Stimulated activated naive B cell treated with anti-CD40 and anti-IgM and Interleukin-4, amounts not matched to agents 10 μg/mL and 1 μg/mL and 100 μg/mL, for 72 hours (primary cell): ENCODE data around the gene PGGHG.
"Not testable (repeated sequence)": the region's sequence is repeated elsewhere in the genome, so short reads cannot be mapped to it uniquely, and the experiment has no call there.

Source experiments
- ATAC-seq, 2 donors: fragments of 150-1000 bp; cut with Tn5 transposase; replicated peaks; 2 replicates each; pipeline ENCODE4 v1.10.0; 2021; ENCODE audit warnings: moderate library complexity in 1 of 2
- DNase-seq: peaks from one replicate; pipeline ENCODE4 v3.0.0; 2021
- H3K27ac Mint-ChIP-seq: one replicate; pipeline ENCODE4 v1.8.0; 2022; ENCODE audit warnings: mild to moderate bottlenecking, mixed read lengths
- H3K27me3 Mint-ChIP-seq, 2 donors: one replicate each; pipeline ENCODE4 v1.8.0; 2022; ENCODE audit warnings: mixed read lengths in 2 of 2
- H3K36me3 Mint-ChIP-seq, 2 donors: one replicate each; pipeline ENCODE4 v1.8.0; 2022; ENCODE audit warnings: mixed read lengths in 2 of 2, mild to moderate bottlenecking in 1 of 2
- H3K4me1 Mint-ChIP-seq, 2 donors: one replicate each; pipeline ENCODE4 v1.8.0; 2022; ENCODE audit warnings: mixed read lengths in 2 of 2, mild to moderate bottlenecking in 1 of 2
- H3K4me3 Mint-ChIP-seq, 2 donors: one replicate each; pipeline ENCODE4 v1.8.0; 2022; ENCODE audit warnings: mild to moderate bottlenecking in 2 of 2, mixed read lengths in 2 of 2, moderate library complexity in 1 of 2
- H3K9me3 Mint-ChIP-seq, 2 donors: one replicate each; pipeline ENCODE4 v1.8.0; 2022; ENCODE audit warnings: mixed read lengths in 2 of 2, mild to moderate bottlenecking in 1 of 2

PGGHG gene

GRCh38 chr11:304915-305843 is 16.3 kb downstream of the PGGHG start:
- peaks cover 0 to 2% of the 10 kb centered on the region in 2 donors for H3K36me3 Mint-ChIP-seq
- peaks cover 0 to 3% of the 10 kb centered on the region in 2 donors for H3K9me3 Mint-ChIP-seq
- peak in 1 of 2 donors; percentile 28 for ATAC-seq
- H3K4me3 Mint-ChIP-seq, result no peak overlapping the region
- peak overlapping the region; percentile 25 for H3K27ac Mint-ChIP-seq
- H3K27me3 Mint-ChIP-seq, result peaks cover 4% of the 10 kb centered on the region in 2 donors
- DNase-seq, result no peak
- peaks cover 46 to 50% of the 10 kb centered on the region in 2 donors for H3K4me1 Mint-ChIP-seq

DNA sequence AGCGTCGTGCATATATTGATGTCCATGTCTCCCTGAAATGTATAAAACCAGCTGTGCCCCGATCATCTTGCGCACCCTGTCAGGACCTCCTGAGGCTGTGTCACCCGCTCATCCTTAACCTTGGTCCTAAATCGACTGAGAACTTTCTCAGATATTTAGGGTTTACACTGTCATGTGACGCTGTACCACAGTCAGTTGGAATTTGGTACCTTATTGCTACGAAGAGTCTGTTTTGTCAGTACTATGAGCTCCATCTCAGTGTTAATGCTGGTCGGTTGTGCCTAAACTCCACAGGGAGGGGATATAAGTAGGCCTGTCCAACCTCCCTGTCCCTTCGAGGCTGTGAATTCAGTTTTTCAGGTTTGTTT is 16.9 kb downstream of the PGGHG start:
- Mint-ChIP-seq H3K27me3 (no peaks in the 10 kb centered on the region), H3K27ac (no peak overlapping the region), H3K4me3 (no peak overlapping the region), H3K9me3 (peaks cover 0 to 3% of the 10 kb centered on the region in 2 donors), H3K4me1 (peaks cover 44 to 46% of the 10 kb centered on the region in 2 donors), H3K36me3 (peaks cover 0 to 2% of the 10 kb centered on the region in 2 donors)
- ATAC-seq, result no peak
- DNase-seq, result no peak

- H3K4me3 Mint-ChIP-seq, result peak overlapping the region; percentile 36 to 42
- peak overlapping the region; percentile 37 for H3K27ac Mint-ChIP-seq
- no peaks in the 10 kb centered on the region for H3K27me3 Mint-ChIP-seq
- H3K4me1 Mint-ChIP-seq, result peaks cover 43 to 48% of the 10 kb centered on the region in 2 donors
- ATAC-seq (no peak), DNase-seq (no peak)
- peaks cover 0 to 2% of the 10 kb centered on the region in 2 donors for H3K36me3 Mint-ChIP-seq
- peaks cover 0 to 3% of the 10 kb centered on the region in 2 donors for H3K9me3 Mint-ChIP-seq
Observed at GRCh38 chr11:306645-307371, 17.9 kb downstream of the PGGHG start.

DNA sequence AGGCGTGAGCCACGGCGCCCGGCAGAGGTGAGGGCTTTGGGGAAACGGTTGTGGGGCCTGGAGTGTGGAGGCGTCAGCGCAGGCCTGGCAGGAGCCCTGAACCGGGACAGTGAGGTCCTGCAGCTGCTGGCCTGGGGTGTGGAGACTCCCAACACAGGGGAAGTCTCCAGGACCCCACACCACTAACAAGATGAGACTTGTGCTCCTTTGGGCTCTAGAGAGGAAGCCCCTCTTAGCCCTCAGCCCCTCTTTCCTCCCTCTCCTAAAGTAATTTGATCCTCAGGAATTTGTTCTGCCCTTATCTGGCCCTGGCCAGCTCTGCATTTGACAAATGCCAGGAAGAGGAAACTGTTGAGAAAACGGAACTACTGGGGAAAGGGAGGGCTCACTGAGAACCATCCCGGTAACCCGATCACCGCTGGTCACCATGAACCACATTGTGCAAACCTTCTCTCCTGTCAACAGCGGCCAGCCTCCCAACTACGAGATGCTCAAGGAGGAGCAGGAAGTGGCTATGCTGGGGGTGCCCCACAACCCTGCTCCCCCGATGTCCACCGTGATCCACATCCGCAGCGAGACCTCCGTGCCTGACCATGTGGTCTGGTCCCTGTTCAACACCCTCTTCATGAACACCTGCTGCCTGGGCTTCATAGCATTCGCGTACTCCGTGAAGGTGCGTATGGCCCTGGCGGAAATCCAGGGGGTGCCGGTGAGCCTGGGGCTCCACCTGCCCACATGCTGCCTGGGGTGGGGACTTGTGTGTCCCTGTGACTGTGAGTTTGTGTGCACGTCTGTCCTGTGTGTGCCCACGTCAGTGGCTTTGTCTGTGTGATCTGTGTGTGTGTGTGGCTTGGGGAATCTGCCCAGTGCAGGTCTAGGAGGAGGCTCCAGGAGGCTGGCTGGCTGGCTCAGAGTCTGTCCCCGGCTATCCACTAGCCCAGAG is 19.1 kb downstream of the PGGHG start, which contains the start of gene IFITM2:
TSS of gene IFITM2 (plus strand) at position 51 of the 943 bp plus-strand sequence. CDS start at position 428, 377 bp downstream.
- not testable (repeated sequence) for DNase-seq, H3K27me3 Mint-ChIP-seq, H3K9me3 Mint-ChIP-seq, H3K36me3 Mint-ChIP-seq
- Mint-ChIP-seq H3K4me1 (peaks cover 47 to 50% of the 10 kb centered on the region in 2 donors), H3K27ac (peak within 1 kb of the TSS; percentile 93), H3K4me3 (peak within 1 kb of the TSS; percentile 92 to 93)
- peak; percentile 57 to 61 for ATAC-seq

GRCh38 chr11:308740-309665 is 20.1 kb downstream of the PGGHG start:
- not testable (repeated sequence) for DNase-seq, H3K9me3 Mint-ChIP-seq, H3K36me3 Mint-ChIP-seq, H3K27me3 Mint-ChIP-seq
- Mint-ChIP-seq H3K27ac (peak overlapping the region; percentile 93), H3K4me1 (peaks cover 47 to 50% of the 10 kb centered on the region in 2 donors), H3K4me3 (peak overlapping the region; percentile 92 to 93)
- peak in 1 of 2 donors; percentile 10 for ATAC-seq

DNA sequence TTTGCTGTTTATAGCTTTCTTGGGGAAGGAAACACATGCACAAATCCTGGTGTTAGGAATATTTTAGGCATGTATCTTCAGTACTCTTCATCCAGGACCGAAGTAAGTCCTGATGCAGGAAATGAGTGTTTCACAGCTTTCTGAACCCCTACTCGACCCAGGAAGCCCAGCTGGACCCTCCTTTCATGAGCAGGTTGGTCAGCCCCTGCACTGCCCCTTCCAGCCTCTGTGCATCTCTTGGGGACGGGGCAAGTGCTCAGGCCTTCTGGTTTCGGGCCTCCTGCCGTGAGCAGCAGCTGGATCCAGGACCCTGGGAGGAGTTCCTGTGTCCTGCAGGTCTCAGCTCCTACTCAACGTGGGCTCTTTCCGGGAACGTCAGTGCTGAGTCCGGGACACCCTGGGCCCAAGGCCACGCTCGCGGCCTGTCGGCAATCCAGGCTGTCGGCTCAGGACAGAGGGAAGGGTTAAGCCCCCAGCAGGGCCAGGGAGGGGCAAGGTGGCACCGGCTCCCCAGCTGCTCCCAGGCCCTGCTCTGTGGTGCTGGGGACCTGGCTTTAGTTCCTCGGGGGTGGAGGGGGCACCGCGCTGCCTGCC is 21.1 kb downstream of the PGGHG start:
- ATAC-seq, H3K27ac Mint-ChIP-seq, H3K9me3 Mint-ChIP-seq, DNase-seq, H3K27me3 Mint-ChIP-seq, H3K36me3 Mint-ChIP-seq: not testable (repeated sequence)
- peak overlapping the region; percentile 52 to 93 for H3K4me3 Mint-ChIP-seq
- peaks cover 53 to 58% of the 10 kb centered on the region in 2 donors for H3K4me1 Mint-ChIP-seq

DNA sequence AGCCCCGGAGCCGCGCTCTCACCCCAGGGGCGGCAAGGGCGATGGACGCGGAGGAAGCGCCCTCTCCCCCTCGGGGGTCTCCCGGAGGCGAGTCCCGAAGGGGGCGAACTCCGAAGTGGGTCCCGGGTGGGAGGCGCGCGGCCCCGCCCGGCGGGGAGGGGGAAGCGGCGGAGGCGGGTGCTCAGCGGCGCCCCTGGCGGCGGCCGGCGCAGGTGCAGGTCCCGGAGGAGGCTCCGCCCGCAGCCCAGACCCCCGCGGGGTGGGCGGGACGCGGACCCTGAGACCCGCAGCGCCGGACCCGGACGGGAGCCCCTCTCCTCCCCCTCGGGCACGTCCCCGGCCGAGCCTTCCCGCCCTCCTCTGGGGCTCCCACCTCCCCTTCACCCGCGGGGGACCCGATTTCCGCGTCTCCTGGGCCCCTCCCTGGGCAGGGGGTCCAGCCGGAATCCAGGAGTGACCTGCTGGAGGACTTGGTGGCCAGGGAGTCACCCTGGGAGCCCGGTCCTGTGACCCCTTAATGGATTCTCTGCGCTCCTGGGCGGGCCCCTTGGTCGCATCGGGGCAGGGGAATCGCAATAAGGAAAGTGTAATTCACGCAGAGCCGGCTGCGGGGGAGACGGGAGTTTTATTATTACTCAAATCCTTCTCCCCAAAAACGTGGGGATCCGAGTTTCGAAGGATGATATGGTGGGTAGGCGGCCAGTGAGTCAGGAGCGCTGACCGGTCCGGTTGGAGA is 22.3 kb downstream of the PGGHG start:
- not testable (repeated sequence) for H3K27me3 Mint-ChIP-seq, H3K9me3 Mint-ChIP-seq, DNase-seq, H3K36me3 Mint-ChIP-seq
- Mint-ChIP-seq H3K4me3 (peak overlapping the region; percentile 66), H3K4me1 (peaks cover 51 to 57% of the 10 kb centered on the region in 2 donors), H3K27ac (peak overlapping the region; percentile 20)
- ATAC-seq, result peak; percentile 30 to 63

DNA sequence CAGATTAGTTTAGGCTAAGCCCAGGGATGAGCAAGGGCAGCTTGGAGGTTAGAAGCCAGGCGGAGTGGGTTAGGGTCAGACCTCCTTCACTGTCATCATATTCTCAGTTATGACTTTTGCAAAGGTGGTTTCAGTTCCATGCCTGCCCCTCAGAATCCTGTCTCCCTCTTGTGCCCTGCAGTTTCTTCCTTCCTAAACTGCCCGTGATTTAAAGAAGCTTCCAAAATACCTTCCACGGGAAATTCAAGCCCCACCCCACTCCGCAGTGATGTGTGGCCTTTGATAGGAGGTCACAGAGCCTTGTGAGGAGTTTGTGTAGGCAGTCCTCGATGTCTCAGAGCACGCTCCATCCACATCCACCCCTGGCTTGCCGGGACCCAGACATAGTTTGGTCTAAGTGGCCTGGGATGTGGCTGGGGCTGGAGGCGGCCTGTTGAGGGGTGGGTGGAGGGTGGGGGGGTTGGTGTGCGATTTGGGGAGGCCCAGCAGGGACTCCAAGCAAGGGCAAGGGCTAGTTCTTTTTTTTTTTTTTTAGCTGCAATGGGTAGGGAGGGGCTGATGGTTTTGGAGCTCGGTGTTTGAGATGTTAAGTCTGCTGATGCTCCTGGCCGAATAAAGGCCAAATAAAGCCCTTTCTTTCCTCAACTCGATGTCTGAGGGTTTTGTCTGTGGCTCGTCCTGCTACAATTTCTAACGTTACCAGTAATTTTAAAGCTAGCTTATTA is 23.3 kb downstream of the PGGHG start:
- no peaks in the 10 kb centered on the region for H3K27me3 Mint-ChIP-seq
- peak overlapping the region; percentile 66 for H3K4me3 Mint-ChIP-seq
- ATAC-seq (no peak), DNase-seq (no peak)
- H3K4me1 Mint-ChIP-seq, result peaks cover 45 to 57% of the 10 kb centered on the region in 2 donors
- H3K36me3 Mint-ChIP-seq, result peaks cover 0 to 2% of the 10 kb centered on the region in 2 donors
- H3K9me3 Mint-ChIP-seq, result no peaks in the 10 kb centered on the region
- peak overlapping the region; percentile 20 for H3K27ac Mint-ChIP-seq

GRCh38 chr11:313304-313786 is 24.4 kb downstream of the PGGHG start:
- H3K4me1 Mint-ChIP-seq, result peaks cover 42 to 51% of the 10 kb centered on the region in 2 donors
- DNase-seq, result no peak

DNA sequence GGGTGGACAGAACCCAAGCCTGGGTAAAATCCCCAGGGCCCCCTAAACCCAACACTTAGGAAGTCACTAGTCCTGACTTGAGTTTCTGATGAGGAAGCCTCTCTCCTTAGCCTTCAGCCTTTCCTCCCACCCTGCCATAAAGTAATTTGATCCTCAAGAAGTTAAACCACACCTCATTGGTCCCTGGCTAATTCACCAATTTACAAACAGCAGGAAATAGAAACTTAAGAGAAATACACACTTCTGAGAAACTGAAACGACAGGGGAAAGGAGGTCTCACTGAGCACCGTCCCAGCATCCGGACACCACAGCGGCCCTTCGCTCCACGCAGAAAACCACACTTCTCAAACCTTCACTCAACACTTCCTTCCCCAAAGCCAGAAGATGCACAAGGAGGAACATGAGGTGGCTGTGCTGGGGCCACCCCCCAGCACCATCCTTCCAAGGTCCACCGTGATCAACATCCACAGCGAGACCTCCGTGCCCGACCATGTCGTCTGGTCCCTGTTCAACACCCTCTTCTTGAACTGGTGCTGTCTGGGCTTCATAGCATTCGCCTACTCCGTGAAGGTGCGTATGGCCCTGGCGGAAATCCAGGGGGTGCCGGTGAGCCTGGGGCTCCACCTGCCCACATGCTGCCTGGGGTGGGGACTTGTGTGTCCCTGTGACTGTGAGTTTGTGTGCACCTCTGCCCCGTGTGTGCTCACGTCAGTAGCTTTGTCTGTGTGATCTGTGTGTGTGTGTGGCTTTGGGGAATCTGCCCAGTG is 25.0 kb downstream of the PGGHG start, which contains the start of gene IFITM1:
TSS of gene IFITM1 (plus strand) at position 254 of the 767 bp plus-strand sequence. CDS start at position 385, 131 bp downstream.
- Mint-ChIP-seq H3K27ac (peak within 1 kb of the TSS; percentile 97), H3K4me3 (peak within 1 kb of the TSS; percentile 78 to 92), H3K36me3 (peaks cover 0 to 2% of the 10 kb centered on the region in 2 donors), H3K9me3 (no peaks in the 10 kb centered on the region), H3K27me3 (no peaks in the 10 kb centered on the region), H3K4me1 (peaks cover 36 to 45% of the 10 kb centered on the region in 2 donors)
- no peak for DNase-seq
- ATAC-seq, result peak; percentile 45 to 48

More at GRCh38 chr11:313304-313786, 24.4 kb downstream of the PGGHG start:
- peak overlapping the region; percentile 78 to 92 for H3K4me3 Mint-ChIP-seq
- H3K27ac Mint-ChIP-seq, result peak overlapping the region; percentile 97
- H3K9me3 Mint-ChIP-seq, result no peaks in the 10 kb centered on the region
- ATAC-seq, result no peak
- peaks cover 0 to 2% of the 10 kb centered on the region in 2 donors for H3K36me3 Mint-ChIP-seq
- H3K27me3 Mint-ChIP-seq, result no peaks in the 10 kb centered on the region

DNA sequence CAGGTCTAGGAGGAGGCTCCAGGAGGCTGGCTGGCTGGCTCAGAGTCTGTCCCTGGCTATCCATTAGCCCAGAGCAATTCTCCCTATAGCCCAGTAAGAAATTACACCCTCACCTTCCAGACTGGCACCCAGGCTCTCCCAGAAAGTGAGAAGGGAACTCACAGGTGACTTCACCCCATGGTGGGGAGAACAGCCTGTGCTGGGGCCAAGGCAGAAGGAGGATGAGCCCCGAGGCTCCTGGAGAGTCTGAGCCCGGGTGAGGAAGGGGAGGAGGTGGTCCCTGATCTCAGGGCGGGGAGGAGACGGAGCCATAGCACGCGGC is 25.6 kb downstream of the PGGHG start:
- not testable (repeated sequence) for H3K36me3 Mint-ChIP-seq, H3K27me3 Mint-ChIP-seq, H3K9me3 Mint-ChIP-seq, ATAC-seq, DNase-seq
- Mint-ChIP-seq H3K27ac (peak overlapping the region; percentile 97), H3K4me1 (peaks cover 32 to 41% of the 10 kb centered on the region in 2 donors), H3K4me3 (peak overlapping the region; percentile 78 to 92)
